Choroid plexus epithelial cell (primary cell): Measurements from ENCODE around the gene DUOXA2.

Experiments used
- DNase-seq: peaks from one replicate; pipeline ENCODE4 v3.0.0-alpha.2; 2010; ENCODE audit warnings: low read depth
- H3K4me3 ChIP-seq: 2 replicates; pipeline ENCODE4 v1.5.1; 2011; ENCODE audit warnings: low read depth, mild to moderate bottlenecking, control low read depth, low read length, moderate library complexity
- TF ChIP-seq, protein P1 (sequence below): conservative IDR thresholded peaks from 2 replicates; pipeline ENCODE4 v1.5.1; 2011; ENCODE audit warnings: low read depth, mild to moderate bottlenecking, control low read depth, inconsistent platforms, low read length, moderate library complexity

DUOXA2 gene

GRCh38 chr15:45111390-45112142 is 2.6 kb upstream of the DUOXA2 start:
- TF ChIP-seq, protein P1, sequence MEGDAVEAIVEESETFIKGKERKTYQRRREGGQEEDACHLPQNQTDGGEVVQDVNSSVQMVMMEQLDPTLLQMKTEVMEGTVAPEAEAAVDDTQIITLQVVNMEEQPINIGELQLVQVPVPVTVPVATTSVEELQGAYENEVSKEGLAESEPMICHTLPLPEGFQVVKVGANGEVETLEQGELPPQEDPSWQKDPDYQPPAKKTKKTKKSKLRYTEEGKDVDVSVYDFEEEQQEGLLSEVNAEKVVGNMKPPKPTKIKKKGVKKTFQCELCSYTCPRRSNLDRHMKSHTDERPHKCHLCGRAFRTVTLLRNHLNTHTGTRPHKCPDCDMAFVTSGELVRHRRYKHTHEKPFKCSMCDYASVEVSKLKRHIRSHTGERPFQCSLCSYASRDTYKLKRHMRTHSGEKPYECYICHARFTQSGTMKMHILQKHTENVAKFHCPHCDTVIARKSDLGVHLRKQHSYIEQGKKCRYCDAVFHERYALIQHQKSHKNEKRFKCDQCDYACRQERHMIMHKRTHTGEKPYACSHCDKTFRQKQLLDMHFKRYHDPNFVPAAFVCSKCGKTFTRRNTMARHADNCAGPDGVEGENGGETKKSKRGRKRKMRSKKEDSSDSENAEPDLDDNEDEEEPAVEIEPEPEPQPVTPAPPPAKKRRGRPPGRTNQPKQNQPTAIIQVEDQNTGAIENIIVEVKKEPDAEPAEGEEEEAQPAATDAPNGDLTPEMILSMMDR, result no peak
- DNase-seq, result no peak
- no peak overlapping the region for H3K4me3 ChIP-seq

GRCh38 chr15:45112143-45112590 is 2.0 kb upstream of the DUOXA2 start:
- H3K4me3 ChIP-seq, result no peak overlapping the region
- no peak for DNase-seq
- TF ChIP-seq, protein P1, result no peak

DNA sequence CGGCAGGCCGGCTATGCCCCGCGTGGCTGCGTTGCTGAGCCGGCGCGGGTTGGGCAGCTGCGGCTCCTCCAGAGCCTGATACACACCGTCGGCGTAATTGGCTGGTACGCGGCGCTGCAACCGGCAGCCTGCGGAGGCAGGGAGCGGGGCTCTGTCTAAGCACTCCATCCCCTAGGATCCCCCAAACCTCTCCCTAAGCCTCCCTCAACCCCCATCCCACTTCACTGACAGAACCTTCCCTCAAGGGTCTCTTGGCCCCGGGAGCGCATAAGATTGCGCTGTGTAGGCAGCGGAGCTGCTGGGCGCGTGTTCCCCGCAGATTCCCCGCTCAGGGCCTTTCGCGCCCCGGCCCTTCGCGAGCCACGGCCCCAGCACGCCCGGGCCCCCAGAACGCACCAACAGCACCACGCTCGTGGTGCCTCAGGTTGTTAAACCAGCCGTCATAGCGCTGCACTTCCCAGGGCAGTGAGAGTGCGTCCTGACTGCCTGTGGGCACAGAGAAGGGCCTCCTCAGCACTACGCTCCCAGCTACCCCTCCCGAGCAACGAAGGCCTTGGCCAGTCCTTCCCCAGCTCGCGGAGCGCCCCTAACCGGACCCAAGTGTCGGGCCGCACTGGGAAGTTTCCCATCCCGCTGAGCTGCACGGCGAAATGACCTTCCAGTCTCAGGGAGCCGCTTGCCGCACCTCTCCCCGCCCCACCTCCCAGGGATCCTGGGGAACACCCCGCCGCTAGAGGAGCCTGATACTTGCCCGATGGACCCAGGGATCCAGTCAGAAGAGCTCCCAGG is 1.3 kb upstream of the DUOXA2 start:
- H3K4me3 ChIP-seq, result no peak overlapping the region
- TF ChIP-seq, protein P1, result no peak
- DNase-seq, result no peak

- TF ChIP-seq, protein P1, result no peak
- DNase-seq, result no peak
- H3K4me3 ChIP-seq, result no peak overlapping the region
These were observed 641 bp upstream of the DUOXA2 start for GRCh38 chr15:45113380-45113990.

DNA sequence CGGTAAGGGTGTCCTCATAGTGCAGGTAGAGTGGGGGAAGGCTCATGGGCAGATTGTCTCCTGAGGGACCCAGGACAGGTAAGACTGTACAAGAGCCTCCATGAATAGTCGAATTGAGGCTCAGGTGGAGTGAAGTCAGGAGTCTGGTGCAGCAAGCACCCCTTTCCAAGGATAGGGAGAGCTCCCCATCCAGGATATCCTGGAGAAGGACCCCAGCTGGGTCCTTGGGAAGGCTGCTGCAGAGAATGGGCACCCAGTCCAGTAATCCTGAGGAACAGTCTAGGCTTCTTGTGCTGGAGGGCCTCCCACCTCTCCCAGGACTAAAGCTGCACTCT is 592 bp downstream of the DUOXA2 start:
- TF ChIP-seq, protein P1, result no peak
- DNase-seq, result no peak
- H3K4me3 ChIP-seq, result no peak overlapping the region

GRCh38 chr15:45115312-45115820 is 1.2 kb downstream of the DUOXA2 start:
- TF ChIP-seq, protein P1, result no peak
- DNase-seq, result no peak
- H3K4me3 ChIP-seq, result no peak overlapping the region
